B cell (primary cell): ENCODE results near the gene AWAT1. TPM values are rescaled to one million over a fixed set of nuclear protein-coding genes. Genes with fewer than 3 reads are reported as not detected.

ENCODE experiments used
- ATAC-seq: fragments of 200-7000 bp; cut with Tn5 transposase; one replicate; pipeline ENCODE4 v1.10.0; 2021; ENCODE audit warnings: low read depth, mild to moderate bottlenecking, moderate number of reproducible peaks, moderate library complexity
- CTCF ChIA-PET: fragments of 350-600 bp; sonication (Branson Sonifier 250); formaldehyde crosslinking; loops from one replicate; lab custom pipeline; 2021; ENCODE audit warnings: antibody characterized with exemption, inconsistent platforms; lab: Charles Lee
- POLR2A ChIA-PET: fragments of 350-600 bp; sonication (Branson Sonifier 250); formaldehyde crosslinking; loops from one replicate; lab custom pipeline; 2021; ENCODE audit warnings: antibody characterized with exemption; lab: Charles Lee
- DNase-seq: peaks from one replicate; pipeline ENCODE4 v3.0.0; 2013
- H2AFZ ChIP-seq: 2 replicates; pipeline ENCODE4 v1.6.1; 2012; ENCODE audit warnings: mild to moderate bottlenecking, low read depth, low read length; ENCODE audit not compliant: insufficient read depth, poor library complexity, severe bottlenecking
- H3K27ac ChIP-seq, 2 donors: 1 replicate in 1 of 2; 2 replicates in 1 of 2; pipeline ENCODE4 v1.5.1; 2012 to 2013; ENCODE audit warnings: low read length in 2 of 2, mild to moderate bottlenecking in 2 of 2, moderate library complexity in 1 of 2
- H3K27me3 ChIP-seq, 4 experiments: fragments of 200-600 bp in 1 of 4; sonication (generic) in 1 of 4; replicated peaks in 1 of 4; 1 replicate in 2 of 4; 2 replicates in 2 of 4; pipeline versions ENCODE4 v1.6.1 to v1.7.0; 2013 to 2016; ENCODE audit warnings: low read length in 3 of 4, mild to moderate bottlenecking in 2 of 4, mixed read lengths in 1 of 4, moderate library complexity in 1 of 4; ENCODE audit not compliant: insufficient read depth in 4 of 4, control insufficient read depth in 3 of 4; ENCODE audit errors: control extremely low read depth in 1 of 4
- H3K36me3 ChIP-seq, 2 experiments: replicated peaks in 1 of 2; 1 replicate in 1 of 2; 2 replicates in 1 of 2; pipeline versions ENCODE4 v1.6.1 to v1.7.1; 2013; ENCODE audit warnings: low read length in 1 of 2; ENCODE audit not compliant: insufficient read depth in 2 of 2, control insufficient read depth in 1 of 2; ENCODE audit errors: control extremely low read depth in 1 of 2, extremely low read depth in 1 of 2
- H3K4me1 ChIP-seq, 2 donors: fragments of 200-600 bp in 1 of 2; sonication (generic) in 1 of 2; 1 replicate in 1 of 2; 2 replicates in 1 of 2; pipeline versions ENCODE4 v1.5.1 to v1.6.1; 2013 to 2017; ENCODE audit warnings: low read length in 2 of 2; ENCODE audit not compliant: control insufficient read depth in 2 of 2, insufficient read depth in 2 of 2
- H3K4me2 ChIP-seq: replicated peaks from 2 replicates; pipeline ENCODE3; 2012; ENCODE audit warnings: mild to moderate bottlenecking, low read depth, low read length; ENCODE audit not compliant: poor library complexity, severe bottlenecking
- H3K4me3 ChIP-seq, 5 experiments: fragments of 200-600 bp in 1 of 5; sonication (generic) in 1 of 5; 1 replicate in 3 of 5; 2 replicates in 2 of 5; pipeline versions ENCODE4 v1.5.1 to v1.7.0; 2011 to 2016; ENCODE audit warnings: low read length in 4 of 5, mild to moderate bottlenecking in 4 of 5, low read depth in 2 of 5, control low read depth in 1 of 5, moderate library complexity in 1 of 5; ENCODE audit not compliant: insufficient read depth in 1 of 5; ENCODE audit errors: control extremely low read depth in 1 of 5, extremely low read depth in 1 of 5
- H3K79me2 ChIP-seq: fragments of 200-600 bp; sonication (generic); one replicate; pipeline ENCODE4 v1.6.0; 2016; ENCODE audit warnings: low read length; ENCODE audit not compliant: control insufficient read depth, insufficient read depth
- H3K9ac ChIP-seq: fragments of 200-600 bp; sonication (generic); 2 replicates; pipeline ENCODE4 v1.6.1; 2017; ENCODE audit warnings: mild to moderate bottlenecking, low read length, moderate library complexity
- H3K9me3 ChIP-seq, 3 donors: one replicate each; pipeline versions ENCODE4 v1.6.1 to v1.7.1; 2013; ENCODE audit warnings: low read length in 2 of 3; ENCODE audit not compliant: control insufficient read depth in 2 of 3, insufficient read depth in 1 of 3; ENCODE audit errors: control extremely low read depth in 1 of 3
- H4K20me1 ChIP-seq: 2 replicates; pipeline ENCODE4 v1.6.0; 2012; ENCODE audit warnings: mild to moderate bottlenecking, low read length; ENCODE audit not compliant: insufficient read depth, control insufficient read depth, poor library complexity, severe bottlenecking
- H3K27ac Mint-ChIP-seq: one replicate; pipeline ENCODE4 v1.8.0; 2021; ENCODE audit warnings: mixed read lengths
- H3K27me3 Mint-ChIP-seq: one replicate; pipeline ENCODE4 v1.8.0; 2021; ENCODE audit warnings: mixed read lengths
- H3K4me1 Mint-ChIP-seq: one replicate; pipeline ENCODE4 v1.8.0; 2021; ENCODE audit warnings: mixed read lengths
- H3K4me3 Mint-ChIP-seq: one replicate; pipeline ENCODE4 v1.8.0; 2021; ENCODE audit warnings: mixed read lengths
- H3K9me3 Mint-ChIP-seq: one replicate; pipeline ENCODE4 v1.8.0; 2022; ENCODE audit warnings: mixed read lengths; ENCODE audit not compliant: insufficient read depth
- CTCF ChIP-seq: fragments of 200-600 bp; IDR thresholded peaks from one replicate; pipeline ENCODE4 v1.8.0; 2022; ENCODE audit warnings: antibody characterized with exemption, mild to moderate bottlenecking
- EZH2 ChIP-seq: IDR thresholded peaks from 2 replicates; pipeline ENCODE4 v1.6.1; 2012; ENCODE audit warnings: borderline replicate concordance, low read depth, mild to moderate bottlenecking, moderate library complexity, low read length; ENCODE audit not compliant: insufficient read depth, poor library complexity, severe bottlenecking
- WGBS: methylation state at CpG from one replicate; pipeline ENCODE4 v1.1.5; 2013; ENCODE audit warnings: missing lambda C conversion rate; ENCODE audit not compliant: insufficient coverage; 5-methylcytosine and 5-hydroxymethylcytosine counted together
- intact Hi-C: fragments of 100-400 bp; cut with micrococcal nuclease; formaldehyde crosslinking; loops from one replicate; pipeline ENCODE4 v1.10.0; 2022
- polyA minus RNA-seq: library from RNA; depleted of rRNA, polyadenylated mRNA; stranded (reverse); fragments of >200 nt; gene quantifications from 2 replicates; pipeline ENCODE4 v1.2.3, GENCODE V29; 2012
- polyA plus RNA-seq: library from polyadenylated mRNA; depleted of rRNA; stranded (reverse); fragments of >200 nt; gene quantifications from 2 replicates; pipeline ENCODE4 v1.2.3, GENCODE V29; 2012
- total RNA-seq, 2 donors: library from RNA; stranded (reverse); fragments of 120-200 nt in 1 of 2; gene quantifications; 1 replicate in 1 of 2; 2 replicates in 1 of 2; pipeline versions ENCODE4 v1.2.3 to v1.2.4, GENCODE V29; 2013 to 2022

The AWAT1 gene
- not detected in 2 replicates for total RNA-seq
- total RNA-seq (2013) = not detected
- polyA plus RNA-seq = not detected in 2 replicates
- polyA minus RNA-seq = not detected in 2 replicates

GRCh38 chrX:70234355-70234754 is at the start of gene AWAT1:
Gene AWAT1, plus strand, starts transcription at chrX:70234655. Its CDS starts 41 bp downstream, at chrX:70234696.
- ChIA-PET POLR2A (no interaction called here), CTCF (no interaction called here)
- H3K79me2 ChIP-seq = no peaks in the 10 kb centered on the region
- H3K4me3 ChIP-seq = no peak within 1 kb of the TSS
- H3K4me1 Mint-ChIP-seq = no peaks in the 10 kb centered on the region
- no peaks in the 10 kb centered on the region for H3K27me3 ChIP-seq
- H3K36me3 ChIP-seq = no peaks in the 10 kb centered on the region
- no peaks in the 10 kb centered on the region for H4K20me1 ChIP-seq
- WGBS = 100% methylated on average over 1 of the region's 3 CpGs
- no peak within 1 kb of the TSS for H2AFZ ChIP-seq
- intact Hi-C loops = no loop called here
- H3K9ac ChIP-seq = no peak within 1 kb of the TSS
- no peak for DNase-seq
- TF ChIP-seq EZH2 (no peak), CTCF (no peak)
- peaks cover 3% of the 10 kb centered on the region for H3K27me3 Mint-ChIP-seq
- ATAC-seq = no peak
- no peaks in the 10 kb centered on the region for H3K9me3 Mint-ChIP-seq
- H3K4me2 ChIP-seq = no peak within 1 kb of the TSS
- H3K4me3 Mint-ChIP-seq = no peak within 1 kb of the TSS
- no peak within 1 kb of the TSS for H3K27ac ChIP-seq
- H3K4me1 ChIP-seq = no peaks in the 10 kb centered on the region
- no peaks in the 10 kb centered on the region for H3K9me3 ChIP-seq
- no peak within 1 kb of the TSS for H3K27ac Mint-ChIP-seq

GRCh38 chrX:70190225-70190624 is 44.2 kb upstream of the AWAT1 start:
- no peak overlapping the region for H3K4me3 Mint-ChIP-seq

More at GRCh38 chrX:70190225-70190624, 44.2 kb upstream of the AWAT1 start:
- no peaks in the 10 kb centered on the region for H3K36me3 ChIP-seq
- no peaks in the 10 kb centered on the region for H3K4me1 ChIP-seq
- DNase-seq (no peak), ATAC-seq (no peak)
- peaks cover 0 to 8% (median 0%) of the 10 kb centered on the region in 3 donors for H3K9me3 ChIP-seq
- H3K9ac ChIP-seq = no peak overlapping the region
- H3K27ac ChIP-seq = no peak overlapping the region
- intact Hi-C loops = no loop called here
- peaks cover 9% of the 10 kb centered on the region for H3K9me3 Mint-ChIP-seq
- no peaks in the 10 kb centered on the region for H4K20me1 ChIP-seq
- H3K79me2 ChIP-seq = no peaks in the 10 kb centered on the region
- POLR2A ChIA-PET = no interaction called here
- CTCF ChIA-PET = no interaction called here
- no peak for TF ChIP-seq EZH2
- no peak for TF ChIP-seq CTCF
- no peaks in the 10 kb centered on the region for H3K4me1 Mint-ChIP-seq
- no peak overlapping the region for H3K4me3 ChIP-seq
- H3K27me3 Mint-ChIP-seq = peaks cover 17% of the 10 kb centered on the region
- H3K27me3 ChIP-seq = no peaks in the 10 kb centered on the region
- H2AFZ ChIP-seq = no peak overlapping the region
- H3K27ac Mint-ChIP-seq = no peak overlapping the region
- H3K4me2 ChIP-seq = no peak overlapping the region
